MM.1S (cell line): ENCODE measurements around the gene MYBPHL.

Experiments used
- DNase-seq: peaks from one replicate; pipeline ENCODE4 v3.0.0-alpha.2; 2015
- H2AFZ ChIP-seq: fragments of 300-600 bp; sonication (generic); 2 replicates; pipeline ENCODE4 v1.6.0; 2016; ENCODE audit warnings: antibody characterized with exemption, low read length
- H3F3A ChIP-seq: fragments of 300-600 bp; sonication (generic); 2 replicates; pipeline ENCODE4 v1.6.1; 2016; ENCODE audit warnings: mild to moderate bottlenecking, antibody characterized with exemption, low read length, moderate library complexity, mixed read lengths; ENCODE audit not compliant: insufficient read depth
- H3K27ac ChIP-seq: fragments of 300-600 bp; sonication (generic); 2 replicates; pipeline ENCODE4 v1.5.1; 2016; ENCODE audit warnings: mild to moderate bottlenecking, low read length
- H3K27me3 ChIP-seq: fragments of 300-600 bp; sonication (generic); replicated peaks from 2 replicates; pipeline ENCODE4 v1.6.0; 2016; ENCODE audit warnings: low read length; ENCODE audit not compliant: insufficient read depth
- H3K36me3 ChIP-seq: fragments of 300-600 bp; sonication (generic); replicated peaks from 2 replicates; pipeline ENCODE4 v1.6.1; 2016; ENCODE audit warnings: mild to moderate bottlenecking, low read length, mixed read lengths; ENCODE audit not compliant: insufficient read depth
- H3K4me1 ChIP-seq: fragments of 300-600 bp; sonication (generic); 2 replicates; pipeline ENCODE4 v1.6.1; 2016; ENCODE audit warnings: low read length, mixed read lengths
- H3K4me2 ChIP-seq: fragments of 300-600 bp; sonication (generic); 2 replicates; pipeline ENCODE4 v1.6.0; 2016; ENCODE audit warnings: low read depth, low read length
- H3K4me3 ChIP-seq: fragments of 300-600 bp; sonication (generic); 2 replicates; pipeline ENCODE4 v1.5.1; 2016; ENCODE audit warnings: low read length, mixed read lengths
- H3K79me2 ChIP-seq: fragments of 300-600 bp; sonication (generic); 2 replicates; pipeline ENCODE4 v1.6.1; 2016; ENCODE audit warnings: mixed run types, low read length, mixed read lengths
- H3K9ac ChIP-seq: fragments of 300-600 bp; sonication (generic); 2 replicates; pipeline ENCODE4 v1.6.1; 2016; ENCODE audit warnings: low read length, mixed read lengths
- H3K9me2 ChIP-seq: fragments of 300-600 bp; sonication (generic); replicated peaks from 2 replicates; pipeline ENCODE4 v1.6.1; 2016; ENCODE audit warnings: mild to moderate bottlenecking, low read length, mixed read lengths; ENCODE audit not compliant: insufficient read depth
- H3K9me3 ChIP-seq: fragments of 300-600 bp; sonication (generic); replicated peaks from 2 replicates; pipeline ENCODE4 v1.6.1; 2016; ENCODE audit warnings: mild to moderate bottlenecking, low read length, mixed read lengths; ENCODE audit not compliant: insufficient read depth
- H4K20me1 ChIP-seq: fragments of 300-600 bp; sonication (generic); 2 replicates; pipeline ENCODE4 v1.6.1; 2016; ENCODE audit warnings: mild to moderate bottlenecking, low read length, moderate library complexity, mixed read lengths; ENCODE audit not compliant: insufficient read depth
- EZH2 ChIP-seq: fragments of 300-600 bp; sonication (generic); optimal IDR thresholded peaks from 2 replicates; pipeline ENCODE3; 2017; ENCODE audit warnings: low read depth, mild to moderate bottlenecking, antibody characterized with exemption, low read length, mixed read lengths
- EZH2phosphoT487 ChIP-seq: fragments of 300-600 bp; sonication (generic); IDR thresholded peaks from 2 replicates; pipeline ENCODE4 v1.6.1; 2018; ENCODE audit warnings: antibody characterized with exemption, low read length
- TF ChIP-seq, protein P1 (sequence below): fragments of 300-600 bp; sonication (generic); IDR thresholded peaks from 2 replicates; pipeline ENCODE4 v1.5.1; 2016; ENCODE audit warnings: antibody characterized with exemption, low read length, mixed read lengths

Gene MYBPHL

DNA sequence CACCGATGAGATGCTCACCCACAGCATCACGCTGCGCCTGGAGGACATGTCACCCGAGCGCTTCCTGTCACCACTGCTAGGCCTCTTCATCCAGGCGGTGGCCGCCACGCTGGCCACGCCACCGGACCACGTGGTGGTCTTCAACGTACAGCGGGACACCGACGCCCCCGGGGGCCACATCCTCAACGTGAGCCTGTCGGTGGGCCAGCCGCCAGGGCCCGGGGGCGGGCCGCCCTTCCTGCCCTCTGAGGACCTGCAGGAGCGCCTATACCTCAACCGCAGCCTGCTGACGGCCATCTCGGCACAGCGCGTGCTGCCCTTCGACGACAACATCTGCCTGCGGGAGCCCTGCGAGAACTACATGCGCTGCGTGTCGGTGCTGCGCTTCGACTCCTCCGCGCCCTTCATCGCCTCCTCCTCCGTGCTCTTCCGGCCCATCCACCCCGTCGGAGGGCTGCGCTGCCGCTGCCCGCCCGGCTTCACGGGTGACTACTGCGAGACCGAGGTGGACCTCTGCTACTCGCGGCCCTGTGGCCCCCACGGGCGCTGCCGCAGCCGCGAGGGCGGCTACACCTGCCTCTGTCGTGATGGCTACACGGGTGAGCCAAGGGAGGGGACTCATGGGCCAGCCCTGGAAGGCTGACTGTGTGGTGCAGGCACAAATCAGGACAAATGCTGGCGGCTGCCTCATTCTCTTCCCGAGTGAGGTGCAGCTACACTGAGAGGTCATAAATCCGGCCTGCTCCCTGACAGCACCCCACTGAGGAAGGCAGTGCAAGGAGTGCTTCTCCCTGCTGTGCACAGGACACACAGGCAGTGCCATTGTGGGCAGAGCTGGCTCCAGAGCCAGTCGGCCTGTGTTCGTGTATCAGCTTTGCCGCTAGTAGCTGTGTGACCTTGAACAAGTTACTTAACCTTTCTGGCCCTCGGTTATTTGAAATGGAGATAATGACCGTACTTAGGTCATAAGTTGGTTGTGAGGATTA, 48.0 kb downstream of the MYBPHL start:
- Histone ChIP-seq H3K9me3 (no peaks in the 10 kb centered on the region), H3K27ac (no peak overlapping the region), H3K4me1 (no peaks in the 10 kb centered on the region), H3K9ac (no peak overlapping the region), H3K79me2 (no peaks in the 10 kb centered on the region), H3K9me2 (no peaks in the 10 kb centered on the region), H3K4me2 (no peak overlapping the region), H3K4me3 (no peak overlapping the region), H3K36me3 (no peaks in the 10 kb centered on the region), H4K20me1 (no peaks in the 10 kb centered on the region), H3K27me3 (no peaks in the 10 kb centered on the region), H3F3A (no peaks in the 10 kb centered on the region), H2AFZ (no peak overlapping the region)
- DNase-seq, result no peak
- TF ChIP-seq EZH2 (no peak), EZH2phosphoT487 (no peak)
- TF ChIP-seq, protein P1, sequence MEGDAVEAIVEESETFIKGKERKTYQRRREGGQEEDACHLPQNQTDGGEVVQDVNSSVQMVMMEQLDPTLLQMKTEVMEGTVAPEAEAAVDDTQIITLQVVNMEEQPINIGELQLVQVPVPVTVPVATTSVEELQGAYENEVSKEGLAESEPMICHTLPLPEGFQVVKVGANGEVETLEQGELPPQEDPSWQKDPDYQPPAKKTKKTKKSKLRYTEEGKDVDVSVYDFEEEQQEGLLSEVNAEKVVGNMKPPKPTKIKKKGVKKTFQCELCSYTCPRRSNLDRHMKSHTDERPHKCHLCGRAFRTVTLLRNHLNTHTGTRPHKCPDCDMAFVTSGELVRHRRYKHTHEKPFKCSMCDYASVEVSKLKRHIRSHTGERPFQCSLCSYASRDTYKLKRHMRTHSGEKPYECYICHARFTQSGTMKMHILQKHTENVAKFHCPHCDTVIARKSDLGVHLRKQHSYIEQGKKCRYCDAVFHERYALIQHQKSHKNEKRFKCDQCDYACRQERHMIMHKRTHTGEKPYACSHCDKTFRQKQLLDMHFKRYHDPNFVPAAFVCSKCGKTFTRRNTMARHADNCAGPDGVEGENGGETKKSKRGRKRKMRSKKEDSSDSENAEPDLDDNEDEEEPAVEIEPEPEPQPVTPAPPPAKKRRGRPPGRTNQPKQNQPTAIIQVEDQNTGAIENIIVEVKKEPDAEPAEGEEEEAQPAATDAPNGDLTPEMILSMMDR, result no peak

DNA sequence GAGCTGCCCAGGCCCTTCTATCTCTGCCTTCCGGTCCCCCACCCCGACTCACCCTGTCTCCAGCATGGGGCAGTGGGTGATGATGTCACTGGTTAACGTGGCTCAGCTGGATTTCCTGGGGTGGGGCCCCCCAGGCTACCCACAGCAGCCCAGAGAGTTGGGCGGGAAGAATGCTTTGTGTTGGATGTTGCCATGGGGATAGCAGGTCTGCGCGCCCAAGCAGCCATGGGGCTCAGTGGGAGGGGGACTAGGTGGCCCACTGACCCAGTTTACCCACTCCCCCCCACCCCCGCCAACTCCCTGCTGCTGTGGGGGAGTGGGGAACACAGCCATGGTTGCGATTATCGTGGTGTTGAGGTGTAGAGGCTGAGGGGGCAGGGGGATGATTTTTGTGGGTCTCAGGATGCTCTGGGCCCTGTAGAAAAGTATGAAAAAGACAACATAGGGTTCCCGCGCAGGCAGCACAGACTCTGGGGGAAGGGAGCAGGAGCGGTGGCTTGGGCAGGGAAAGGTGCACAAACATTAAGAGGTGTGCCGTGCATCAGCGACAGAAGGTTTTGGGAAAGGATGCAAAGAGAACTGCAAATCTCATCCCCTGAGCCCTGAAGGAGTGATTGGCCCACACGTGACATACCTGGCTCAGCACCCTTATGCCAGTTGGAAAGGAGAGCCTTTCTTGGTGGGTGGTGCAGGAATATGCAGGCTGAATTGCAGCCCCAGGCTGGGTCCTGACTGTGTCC, 49.0 kb downstream of the MYBPHL start:
- DNase-seq, result no peak
- TF ChIP-seq EZH2, result no peak
- no peak for TF ChIP-seq EZH2phosphoT487
- TF ChIP-seq, protein P1, result no peak
- Histone ChIP-seq H3K4me1 (no peaks in the 10 kb centered on the region), H3K9ac (no peak overlapping the region), H3K27me3 (no peaks in the 10 kb centered on the region), H2AFZ (no peak overlapping the region), H4K20me1 (no peaks in the 10 kb centered on the region), H3K36me3 (no peaks in the 10 kb centered on the region), H3K79me2 (no peaks in the 10 kb centered on the region), H3K9me3 (no peaks in the 10 kb centered on the region), H3K4me3 (no peak overlapping the region), H3F3A (no peaks in the 10 kb centered on the region), H3K27ac (no peak overlapping the region), H3K4me2 (no peak overlapping the region), H3K9me2 (no peaks in the 10 kb centered on the region)

DNA sequence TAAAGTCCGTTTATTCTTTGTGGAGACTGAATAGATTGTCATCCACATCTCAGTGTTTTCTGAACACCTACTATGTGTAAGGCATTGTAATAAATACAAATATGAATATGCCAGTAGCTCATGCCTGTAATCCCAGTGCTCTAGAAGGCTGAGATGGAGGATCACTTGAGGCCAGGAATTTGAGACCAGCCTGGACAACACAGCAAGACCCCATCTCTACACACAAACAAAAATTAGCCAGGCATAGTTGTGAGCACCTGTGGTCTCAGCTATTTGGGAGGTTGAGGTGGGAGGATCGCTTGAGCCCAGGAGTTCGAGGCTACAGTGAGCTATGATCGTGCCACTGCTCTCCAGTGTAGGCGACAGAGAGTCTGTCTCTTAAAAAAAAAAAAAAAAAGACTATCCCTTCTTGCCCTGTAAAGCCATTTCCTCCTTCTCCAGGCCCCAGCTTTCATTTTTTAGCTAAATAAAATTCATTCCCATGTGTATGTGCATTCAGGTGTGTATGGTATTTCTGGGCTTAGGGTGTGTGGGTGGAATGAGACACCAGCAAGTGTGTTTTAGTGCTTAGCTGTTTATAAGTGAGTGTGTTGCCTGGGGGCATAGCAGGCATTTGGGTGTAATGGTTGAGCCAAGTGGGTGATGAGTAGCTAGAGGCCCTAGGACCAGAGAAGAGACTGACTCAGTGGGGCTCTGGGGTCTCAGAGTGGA, 49.7 kb downstream of the MYBPHL start:
- H3K36me3 ChIP-seq, result no peaks in the 10 kb centered on the region
- no peaks in the 10 kb centered on the region for H3K79me2 ChIP-seq
- DNase-seq, result no peak
- no peaks in the 10 kb centered on the region for H3K9me2 ChIP-seq
- no peak overlapping the region for H3K27ac ChIP-seq
- H4K20me1 ChIP-seq, result no peaks in the 10 kb centered on the region
- H3K4me3 ChIP-seq, result no peak overlapping the region
- H2AFZ ChIP-seq, result no peak overlapping the region
- H3K27me3 ChIP-seq, result no peaks in the 10 kb centered on the region
- no peaks in the 10 kb centered on the region for H3F3A ChIP-seq
- TF ChIP-seq EZH2 (no peak), EZH2phosphoT487 (no peak)
- TF ChIP-seq, protein P1, result no peak
- H3K4me1 ChIP-seq, result no peaks in the 10 kb centered on the region
- H3K9ac ChIP-seq, result no peak overlapping the region
- no peaks in the 10 kb centered on the region for H3K9me3 ChIP-seq
- no peak overlapping the region for H3K4me2 ChIP-seq
